ENCODE results near the gene KAT6B. TPM values are rescaled to one million over a fixed set of nuclear protein-coding genes. Genes with fewer than 3 reads are reported as not detected.

KAT6B gene
- total RNA-seq, 1 donor from 2014 or later: 155 TPM

- peaks cover 26% of the 10 kb centered on the region for H3K36me3 Mint-ChIP-seq
- H3K4me3 Mint-ChIP-seq: no peak overlapping the region
- H3K27me3 Mint-ChIP-seq (ENCODE audit: low read depth): no peaks in the 10 kb centered on the region
- no peak for TF ChIP-seq CTCF (IDR thresholded peaks at IDR 0.05; ENCODE audit: unreplicated experiment)
- no peak for DNase-seq (ENCODE audit: low spot score in 2 of 2, unreplicated experiment in 2 of 2)
- peak overlapping the region; percentile 53 for H3K27ac Mint-ChIP-seq
- H3K9me3 Mint-ChIP-seq: no peaks in the 10 kb centered on the region
- peaks cover 42% of the 10 kb centered on the region for H3K4me1 Mint-ChIP-seq
Measured at GRCh38 chr10:75013007-75013406, 186.6 kb downstream of the KAT6B start.

GRCh38 chr10:75013522-75013921 lies 187.1 kb downstream of the KAT6B start:
- Mint-ChIP-seq H3K4me1 (peaks cover 41% of the 10 kb centered on the region), H3K27ac (peak overlapping the region; percentile 53), H3K9me3 (no peaks in the 10 kb centered on the region), H3K36me3 (peaks cover 26% of the 10 kb centered on the region), H3K27me3 (ENCODE audit: low read depth) (no peaks in the 10 kb centered on the region), H3K4me3 (no peak overlapping the region)
- DNase-seq (ENCODE audit: low spot score in 2 of 2, unreplicated experiment in 2 of 2): no peak
- TF ChIP-seq CTCF (IDR thresholded peaks at IDR 0.05; ENCODE audit: unreplicated experiment): no peak

GRCh38 chr10:75014516-75015230 lies 188.3 kb downstream of the KAT6B start:
- H3K27me3 Mint-ChIP-seq (ENCODE audit: low read depth): no peaks in the 10 kb centered on the region
- H3K4me1 Mint-ChIP-seq: peaks cover 44% of the 10 kb centered on the region
- H3K36me3 Mint-ChIP-seq: peaks cover 26% of the 10 kb centered on the region
- no peak overlapping the region for H3K27ac Mint-ChIP-seq
- no peak overlapping the region for H3K4me3 Mint-ChIP-seq
- no peak for DNase-seq (ENCODE audit: low spot score in 2 of 2, unreplicated experiment in 2 of 2)
- no peaks in the 10 kb centered on the region for H3K9me3 Mint-ChIP-seq
- no peak for TF ChIP-seq CTCF (IDR thresholded peaks at IDR 0.05; ENCODE audit: unreplicated experiment)

- Mint-ChIP-seq H3K9me3 (no peaks in the 10 kb centered on the region), H3K36me3 (peaks cover 26% of the 10 kb centered on the region), H3K27me3 (ENCODE audit: low read depth) (no peaks in the 10 kb centered on the region), H3K4me3 (no peak overlapping the region), H3K27ac (peak overlapping the region; percentile 51), H3K4me1 (peaks cover 52% of the 10 kb centered on the region)
- DNase-seq (ENCODE audit: low spot score in 2 of 2, unreplicated experiment in 2 of 2): no peak
- TF ChIP-seq CTCF (IDR thresholded peaks at IDR 0.05; ENCODE audit: unreplicated experiment): no peak
Measured at GRCh38 chr10:75015442-75015841, 189.0 kb downstream of the KAT6B start.

GRCh38 chr10:75016325-75016724 lies 189.9 kb downstream of the KAT6B start:
- peak overlapping the region; percentile 51 for H3K27ac Mint-ChIP-seq
- peaks cover 61% of the 10 kb centered on the region for H3K4me1 Mint-ChIP-seq

More at GRCh38 chr10:75016325-75016724, 189.9 kb downstream of the KAT6B start:
- Mint-ChIP-seq H3K36me3 (peaks cover 25% of the 10 kb centered on the region), H3K27me3 (ENCODE audit: low read depth) (no peaks in the 10 kb centered on the region), H3K4me3 (no peak overlapping the region), H3K9me3 (no peaks in the 10 kb centered on the region)
- DNase-seq (ENCODE audit: low spot score in 2 of 2, unreplicated experiment in 2 of 2): no peak
- no peak for TF ChIP-seq CTCF (IDR thresholded peaks at IDR 0.05; ENCODE audit: unreplicated experiment)
